Smooth muscle cell (in vitro differentiated cells): ENCODE data around the gene ATP10B. TPM values are rescaled to one million over a fixed set of nuclear protein-coding genes. Genes with fewer than 3 reads are reported as not detected.

Experiments
- DNase-seq: peaks from one replicate; lab custom pipeline; 2025; ENCODE audit not compliant: unreplicated experiment; lab: John Stamatoyannopoulos, UW
- H2AFZ ChIP-seq: fragments of 200-600 bp; sonication (generic); 2 replicates; pipeline ENCODE4 v1.6.0; 2016; ENCODE audit warnings: antibody characterized with exemption, low read depth, mild to moderate bottlenecking
- H3F3A ChIP-seq: fragments of 200-600 bp; sonication (generic); 2 replicates; pipeline ENCODE4 v1.6.0; 2017; ENCODE audit warnings: antibody characterized with exemption, low read depth
- H3K27ac ChIP-seq: fragments of 200-600 bp; sonication (generic); 2 replicates; pipeline ENCODE4 v1.5.1; 2016; ENCODE audit warnings: low read depth, mild to moderate bottlenecking
- H3K27me3 ChIP-seq: fragments of 200-600 bp; sonication (generic); 2 replicates; pipeline ENCODE4 v1.6.1; 2016; ENCODE audit warnings: low read depth, mild to moderate bottlenecking
- H3K36me3 ChIP-seq: fragments of 200-600 bp; sonication (generic); 2 replicates; pipeline ENCODE4 v1.5.1; 2016; ENCODE audit warnings: low read depth
- H3K4me1 ChIP-seq: fragments of 200-600 bp; sonication (generic); 2 replicates; pipeline ENCODE4 v1.5.1; 2016; ENCODE audit warnings: low read depth
- H3K4me2 ChIP-seq: fragments of 200-600 bp; sonication (generic); 2 replicates; pipeline ENCODE4 v1.6.0; 2016; ENCODE audit warnings: mild to moderate bottlenecking
- H3K4me3 ChIP-seq: fragments of 200-600 bp; sonication (generic); 2 replicates; pipeline ENCODE4 v1.5.1; 2016; ENCODE audit warnings: mild to moderate bottlenecking
- H3K79me2 ChIP-seq: fragments of 200-600 bp; sonication (generic); 2 replicates; pipeline ENCODE4 v1.6.0; 2016; ENCODE audit warnings: low read depth, mild to moderate bottlenecking
- H3K9ac ChIP-seq: fragments of 200-600 bp; sonication (generic); 2 replicates; pipeline ENCODE4 v1.6.0; 2016; ENCODE audit warnings: low read depth
- H3K9me3 ChIP-seq: fragments of 200-600 bp; sonication (generic); replicated peaks from 2 replicates; pipeline ENCODE4 v1.5.1; 2016; ENCODE audit warnings: low read depth
- H4K20me1 ChIP-seq: fragments of 200-600 bp; sonication (generic); 2 replicates; pipeline ENCODE4 v1.6.0; 2016; ENCODE audit warnings: low read depth
- CTCF ChIP-seq: fragments of 200-600 bp; sonication (generic); IDR thresholded peaks from 2 replicates; pipeline ENCODE4 v1.5.1; 2017; ENCODE audit warnings: borderline replicate concordance, mild to moderate bottlenecking, antibody characterized with exemption; ENCODE audit not compliant: insufficient read depth, poor library complexity, severe bottlenecking
- WGBS: methylation state at CpG from one replicate; pipeline ENCODE4 v1.1.7; 2016; ENCODE audit warnings: low lambda C conversion rate; 5-methylcytosine and 5-hydroxymethylcytosine counted together
- polyA plus RNA-seq: library from polyadenylated mRNA; unstranded; fragments of >200 nt; fragmentation: Nextera tagmentation; extraction: Ambion mirVana; gene quantifications from 2 replicates; pipeline ENCODE4 v1.2.1, GENCODE V29; 2016
- total RNA-seq: library from RNA; depleted of rRNA; stranded (reverse); fragments of >200 nt; gene quantifications from 2 replicates; pipeline ENCODE4 v1.2.3, GENCODE V29; 2014

The ATP10B gene
- total and polyA plus RNA-seq, 2 experiments from 2014 or later = 0.13 TPM; not detected in 1

- Histone ChIP-seq H3K4me3 (no peak overlapping the region), H3K36me3 (no peaks in the 10 kb centered on the region), H3K27me3 (no peaks in the 10 kb centered on the region), H3K9ac (no peak overlapping the region), H3K4me2 (no peak overlapping the region), H4K20me1 (no peaks in the 10 kb centered on the region), H3K9me3 (no peaks in the 10 kb centered on the region), H3K4me1 (no peaks in the 10 kb centered on the region), H3K79me2 (no peaks in the 10 kb centered on the region), H3F3A (no peaks in the 10 kb centered on the region), H2AFZ (no peak overlapping the region), H3K27ac (no peak overlapping the region)
- no peak for DNase-seq
- TF ChIP-seq CTCF = no peak
These were observed 330.7 kb downstream of the ATP10B start for GRCh38 chr5:160521392-160521663.

- DNase-seq = no peak
- Histone ChIP-seq H4K20me1 (no peaks in the 10 kb centered on the region), H3K9me3 (no peaks in the 10 kb centered on the region), H3K4me1 (no peaks in the 10 kb centered on the region), H3K27me3 (no peaks in the 10 kb centered on the region), H3K9ac (no peak overlapping the region), H2AFZ (no peak overlapping the region), H3K79me2 (no peaks in the 10 kb centered on the region), H3K27ac (no peak overlapping the region), H3F3A (no peaks in the 10 kb centered on the region), H3K4me3 (no peak overlapping the region), H3K36me3 (no peaks in the 10 kb centered on the region), H3K4me2 (no peak overlapping the region)
- no peak for TF ChIP-seq CTCF
- WGBS = 68% methylated on average over 6 of the region's 6 CpGs
These were observed 331.2 kb downstream of the ATP10B start for GRCh38 chr5:160520609-160521391.

- Histone ChIP-seq H2AFZ (no peak overlapping the region), H3K27ac (no peak overlapping the region), H4K20me1 (no peaks in the 10 kb centered on the region), H3K27me3 (no peaks in the 10 kb centered on the region), H3K4me2 (no peak overlapping the region), H3K79me2 (no peaks in the 10 kb centered on the region), H3K4me3 (no peak overlapping the region), H3K9me3 (no peaks in the 10 kb centered on the region), H3K4me1 (no peaks in the 10 kb centered on the region), H3K36me3 (no peaks in the 10 kb centered on the region), H3K9ac (no peak overlapping the region), H3F3A (no peaks in the 10 kb centered on the region)
- 19% methylated on average over 8 of the region's 8 CpGs for WGBS
- no peak for DNase-seq
- TF ChIP-seq CTCF = no peak
These were observed 335.1 kb downstream of the ATP10B start for GRCh38 chr5:160516696-160517530.
